GM21381 (cell line): ENCODE data around the gene CASP7.

Experiments used
- ATAC-seq: cut with Tn5 transposase; IDR thresholded peaks from one replicate; pipeline ENCODE4 v1.9.1; 2021; ENCODE audit warnings: mild to moderate bottlenecking, moderate library complexity; ENCODE audit not compliant: unreplicated experiment

Gene CASP7

GRCh38 chr10:113711142-113711541 is 31.4 kb downstream of the CASP7 start:
- ATAC-seq: no peak

GRCh38 chr10:113712024-113712423 is 32.3 kb downstream of the CASP7 start:
- no peak for ATAC-seq

GRCh38 chr10:113712755-113713639 is 33.3 kb downstream of the CASP7 start:
- ATAC-seq: no peak

GRCh38 chr10:113713640-113713982 is 33.9 kb downstream of the CASP7 start:
- no peak for ATAC-seq

- ATAC-seq: no peak
Observed at GRCh38 chr10:113716109-113716910, 36.6 kb downstream of the CASP7 start.

GRCh38 chr10:113718969-113719822 is 39.5 kb downstream of the CASP7 start:
- no peak for ATAC-seq

GRCh38 chr10:113720386-113720785 is 40.7 kb downstream of the CASP7 start:
- ATAC-seq: no peak

GRCh38 chr10:113732160-113732881 is 52.6 kb downstream of the CASP7 start:
- no peak for ATAC-seq

- ATAC-seq: no peak
Observed at GRCh38 chr10:113732966-113733365, 53.3 kb downstream of the CASP7 start.

- ATAC-seq: no peak
Observed at GRCh38 chr10:113733635-113734034, 53.9 kb downstream of the CASP7 start.

- ATAC-seq: peak; percentile 59
Observed at GRCh38 chr10:113735913-113736312, 56.2 kb downstream of the CASP7 start.

- ATAC-seq: no peak
Observed at GRCh38 chr10:113736576-113736975, 56.9 kb downstream of the CASP7 start.

GRCh38 chr10:113739031-113739430 is 59.3 kb downstream of the CASP7 start:
- no peak for ATAC-seq

- no peak for ATAC-seq
Observed at GRCh38 chr10:113739577-113739976, 59.9 kb downstream of the CASP7 start.

GRCh38 chr10:113740850-113741249 is 61.1 kb downstream of the CASP7 start:
- ATAC-seq: no peak

- no peak for ATAC-seq
Observed at GRCh38 chr10:113742466-113742865, 62.8 kb downstream of the CASP7 start.

- ATAC-seq: no peak
Observed at GRCh38 chr10:113743594-113743993, 63.9 kb downstream of the CASP7 start.

GRCh38 chr10:113745374-113745773 is 65.7 kb downstream of the CASP7 start:
- no peak for ATAC-seq

- no peak for ATAC-seq
Observed at GRCh38 chr10:113746217-113746957, 66.7 kb downstream of the CASP7 start.
